ENCODE measurements around the gene SLC25A21.
"Not testable (repeated sequence)": the region's sequence is repeated elsewhere in the genome, so short reads cannot be mapped to it uniquely, and the experiment has no call there.

Gene SLC25A21

GRCh38 chr14:37083599-37083998 is 88.8 kb downstream of the SLC25A21 start:
- DNase-seq, result no peak

- DNase-seq, result no peak
Measured at GRCh38 chr14:37082449-37082848, 90.0 kb downstream of the SLC25A21 start.

- no peak for DNase-seq
Measured at GRCh38 chr14:37081856-37082255, 90.5 kb downstream of the SLC25A21 start.

DNA sequence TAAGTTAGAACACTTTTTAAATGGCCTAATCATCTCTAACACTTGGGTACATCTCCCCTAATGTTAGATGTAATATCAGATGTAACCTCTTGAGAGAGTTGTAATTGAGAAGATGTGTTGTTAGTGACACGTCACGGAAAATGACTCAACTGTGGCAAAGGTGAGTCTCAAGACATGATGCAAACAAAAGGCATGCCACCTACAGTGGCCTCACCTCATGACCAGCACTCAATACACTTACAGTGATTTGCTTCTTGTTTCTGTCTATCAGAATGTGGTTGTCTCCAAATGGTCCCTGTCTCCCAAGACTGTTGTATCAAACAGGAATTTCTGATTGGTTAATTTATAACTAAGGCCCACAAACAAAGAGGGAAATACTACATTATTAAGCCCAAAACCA is 91.2 kb downstream of the SLC25A21 start:
- DNase-seq, result no peak

DNA sequence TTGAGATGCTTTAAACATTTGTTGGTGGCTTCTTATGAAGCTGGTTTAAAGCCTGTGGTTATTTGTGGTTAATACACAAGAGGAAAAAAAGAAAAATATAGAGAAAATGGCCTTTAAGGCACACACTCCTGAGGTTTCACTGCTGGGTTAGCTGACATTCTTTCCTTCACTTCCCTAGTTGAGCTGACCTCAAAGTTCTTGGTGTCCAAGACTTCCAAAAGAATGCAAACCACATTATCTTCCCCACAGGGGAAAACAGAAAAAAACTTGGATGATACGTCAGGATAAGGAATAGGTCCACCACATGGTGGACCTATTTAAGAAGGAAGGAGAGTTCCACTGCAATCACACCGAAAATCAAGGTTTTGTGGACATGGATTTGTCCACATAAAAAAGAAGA is 94.3 kb downstream of the SLC25A21 start:
- DNase-seq, result no peak

DNA sequence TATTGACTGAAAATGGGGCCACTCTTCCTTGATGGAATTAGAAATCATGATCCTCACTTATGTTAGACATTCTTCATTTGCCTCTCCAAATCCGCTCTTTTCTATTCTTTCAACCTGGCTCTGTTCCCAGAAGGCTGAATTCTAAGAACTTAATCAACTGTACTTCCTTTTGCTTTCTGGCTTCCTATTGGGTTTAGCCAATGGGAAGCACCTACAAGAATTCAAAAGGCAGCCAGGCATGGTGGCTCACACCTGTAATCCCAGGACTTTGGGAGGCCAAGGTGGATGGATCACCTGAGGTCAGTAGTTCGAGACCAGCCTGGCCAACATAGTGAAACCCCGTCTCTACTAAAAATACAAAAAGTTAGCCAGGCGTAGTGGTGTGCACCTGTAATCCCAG is 98.1 kb downstream of the SLC25A21 start:
- not testable (repeated sequence) for DNase-seq

- DNase-seq, result no peak
Measured at GRCh38 chr14:37063467-37064240, 108.8 kb downstream of the SLC25A21 start.

DNA sequence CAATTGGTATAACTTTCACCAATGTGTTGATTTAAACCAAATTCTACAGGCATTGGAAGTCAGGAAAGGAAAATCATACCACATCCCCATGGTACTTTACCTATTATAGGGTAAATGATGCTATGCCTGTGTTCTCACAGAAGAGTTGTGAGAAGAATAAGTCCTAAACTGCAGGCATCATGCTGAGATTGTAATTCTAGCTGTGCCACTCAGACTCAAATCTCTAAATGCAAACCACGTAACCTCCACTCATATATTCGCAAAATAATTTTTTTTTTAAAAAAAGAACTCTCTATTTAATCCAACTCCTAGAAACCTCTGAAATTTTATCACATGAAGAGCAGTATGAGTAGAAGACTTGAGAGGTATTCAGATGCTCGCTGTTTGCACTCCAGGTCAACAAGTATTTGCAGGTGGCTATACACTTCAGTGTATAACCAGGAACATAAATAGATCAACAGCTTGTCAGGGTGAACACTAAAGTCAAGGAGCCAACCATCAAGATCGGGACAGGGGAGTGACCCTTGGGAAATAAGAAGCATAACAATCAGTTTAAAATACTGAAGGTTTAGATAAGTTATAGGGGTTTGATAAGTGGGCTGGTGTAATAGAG is 110.1 kb downstream of the SLC25A21 start:
- DNase-seq, result no peak

DNA sequence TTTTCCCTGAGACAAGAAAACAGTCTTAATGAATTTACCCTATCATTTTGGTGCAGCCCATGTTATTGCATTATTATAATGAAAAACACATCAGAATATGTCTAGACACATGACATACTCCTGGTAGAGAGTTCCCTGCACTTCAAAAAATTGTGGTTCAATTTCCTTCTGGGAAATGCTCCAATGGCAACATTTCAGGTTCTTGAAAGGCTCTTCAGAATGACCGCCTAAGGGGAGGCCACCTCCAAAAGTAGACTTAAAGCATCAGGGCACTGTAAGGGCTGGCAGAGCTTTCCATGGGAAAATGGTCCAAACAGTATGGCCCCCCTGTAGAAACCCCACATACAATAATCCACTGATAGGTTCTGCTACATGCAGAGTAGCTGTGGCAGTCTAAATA is 110.7 kb downstream of the SLC25A21 start:
- DNase-seq, result no peak

DNA sequence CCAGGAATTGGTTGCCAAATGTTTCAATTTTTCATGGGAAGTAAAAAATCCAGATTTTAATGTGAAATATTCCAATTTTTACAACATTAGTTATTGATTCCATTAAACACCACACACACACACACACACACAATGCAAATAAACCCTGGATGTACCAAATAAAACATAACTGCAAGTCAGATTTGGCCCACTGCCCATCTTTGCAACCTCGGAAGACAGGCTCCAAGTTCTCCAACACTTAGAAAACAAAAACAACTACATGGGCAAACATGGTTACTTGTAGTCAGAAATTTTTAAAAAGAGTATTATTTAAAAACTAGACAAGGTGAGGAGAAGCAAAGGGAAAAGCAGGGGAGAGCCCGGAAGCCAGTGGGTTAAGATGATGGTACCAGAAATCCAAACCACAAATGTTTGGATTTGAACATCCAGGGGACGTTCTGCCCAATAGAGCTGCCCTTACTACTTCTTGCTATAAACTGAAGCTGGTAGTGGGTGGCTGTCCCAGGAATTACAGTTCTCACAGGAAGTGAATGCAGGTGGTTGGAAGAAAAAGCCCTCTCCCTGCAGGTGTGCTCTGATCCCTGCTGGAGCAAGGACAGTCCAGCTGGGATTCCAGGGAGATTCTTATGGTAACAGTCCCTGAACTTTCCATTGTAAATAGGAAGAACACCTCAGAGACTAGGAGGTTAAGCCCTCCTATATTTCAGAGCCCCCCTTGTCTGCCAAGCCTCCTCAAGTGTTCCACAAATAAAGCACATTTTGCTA is 111.7 kb downstream of the SLC25A21 start:
- no peak for DNase-seq

DNA sequence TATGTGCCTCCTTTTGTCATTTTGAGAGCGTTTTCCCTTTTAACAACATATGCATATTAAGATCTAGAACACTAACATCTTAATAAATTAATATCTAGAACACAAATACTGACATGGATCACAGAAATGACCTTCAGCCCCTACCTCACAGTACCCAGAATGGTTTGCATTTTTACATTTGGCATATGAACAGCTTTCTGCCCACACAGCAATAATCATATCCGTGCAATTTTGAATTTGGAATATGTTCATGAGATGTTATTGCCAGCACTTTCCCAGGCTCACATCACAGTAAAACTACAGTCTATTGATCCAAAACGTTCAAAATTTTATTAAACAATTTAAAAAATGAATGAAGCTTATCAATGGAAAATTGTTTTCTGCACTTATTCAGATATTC is 114.6 kb downstream of the SLC25A21 start:
- DNase-seq, result no peak

DNA sequence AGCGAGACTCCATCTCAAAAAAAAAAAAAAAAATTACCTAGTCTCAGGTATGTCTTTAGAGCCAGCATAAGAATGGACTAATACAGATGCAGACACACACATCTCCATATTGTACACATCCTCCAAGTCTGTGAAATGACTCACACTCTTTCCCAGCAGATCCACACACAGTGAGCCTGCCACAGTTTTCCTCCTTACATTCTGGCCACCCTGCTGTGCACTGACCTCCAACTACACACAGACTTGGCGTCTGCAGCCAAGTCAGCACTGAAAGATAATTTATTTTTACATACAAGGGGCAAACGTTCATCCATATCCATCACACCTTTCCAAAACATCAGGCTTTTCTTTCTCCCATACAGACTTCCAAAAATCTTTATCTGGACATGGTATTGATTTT is 115.9 kb downstream of the SLC25A21 start:
- no peak for DNase-seq

DNA sequence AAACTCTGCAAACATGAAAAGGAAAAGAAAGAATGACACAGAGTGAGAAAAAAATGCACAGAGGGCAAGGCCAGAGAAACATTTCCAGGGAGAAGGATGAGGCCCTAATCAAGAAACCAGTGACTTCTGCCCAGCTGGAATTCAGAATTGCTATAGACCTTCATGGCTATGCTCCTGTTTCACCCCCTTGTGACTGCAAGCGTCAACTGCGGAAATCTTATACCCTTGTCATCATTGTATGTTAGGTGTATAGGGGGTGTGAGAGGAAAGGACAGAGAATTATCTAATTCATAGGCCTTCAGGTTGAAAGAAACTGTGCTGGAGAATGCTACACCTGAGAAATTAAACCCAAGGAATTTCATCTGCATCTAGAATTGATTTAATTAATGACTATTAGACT is 117.5 kb downstream of the SLC25A21 start:
- DNase-seq, result no peak

DNA sequence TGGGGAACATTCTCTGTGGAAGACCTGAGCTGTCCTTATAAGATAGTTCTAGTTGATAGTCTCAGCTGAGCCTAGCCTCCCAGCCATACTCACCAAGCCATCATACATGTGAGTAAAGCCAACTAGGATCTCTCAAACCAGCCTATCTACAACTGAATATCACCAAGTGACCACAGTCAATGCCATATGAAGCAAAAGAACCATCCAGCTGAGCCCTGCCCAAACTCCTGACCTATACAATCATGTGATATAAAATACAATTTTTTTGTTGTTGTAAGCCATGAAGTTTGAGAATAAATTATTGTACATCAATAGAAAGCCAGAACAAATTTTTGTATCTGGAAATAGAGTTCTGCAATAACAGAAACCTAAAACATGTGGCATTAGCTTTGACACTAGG is 118.3 kb downstream of the SLC25A21 start:
- DNase-seq, result no peak

- DNase-seq, result no peak
Measured at GRCh38 chr14:37051680-37052079, 120.7 kb downstream of the SLC25A21 start.

GRCh38 chr14:37051153-37051552 is 121.3 kb downstream of the SLC25A21 start:
- DNase-seq, result no peak

- DNase-seq, result no peak
Measured at GRCh38 chr14:37048666-37049071, 123.7 kb downstream of the SLC25A21 start.

DNA sequence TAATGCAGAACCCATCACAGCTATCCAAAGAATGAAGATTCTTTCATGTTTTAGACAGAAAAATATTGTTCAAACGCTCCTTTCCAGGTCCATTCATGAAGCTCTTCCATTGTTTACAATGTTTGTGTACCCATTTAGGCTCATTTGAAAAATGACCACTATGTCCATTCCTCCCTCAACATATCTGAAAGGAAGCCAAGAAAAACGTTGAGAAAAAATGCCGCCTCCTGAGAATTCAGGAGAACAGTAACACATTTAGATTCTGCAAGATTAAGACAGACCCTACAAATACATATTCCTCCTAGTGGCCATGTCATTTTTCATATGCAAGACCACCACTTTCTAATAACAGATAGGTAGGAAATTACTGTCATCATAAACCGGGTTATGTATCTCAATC is 124.4 kb downstream of the SLC25A21 start:
- DNase-seq, result no peak

- DNase-seq, result no peak
Measured at GRCh38 chr14:37047226-37047625, 125.2 kb downstream of the SLC25A21 start.

DNA sequence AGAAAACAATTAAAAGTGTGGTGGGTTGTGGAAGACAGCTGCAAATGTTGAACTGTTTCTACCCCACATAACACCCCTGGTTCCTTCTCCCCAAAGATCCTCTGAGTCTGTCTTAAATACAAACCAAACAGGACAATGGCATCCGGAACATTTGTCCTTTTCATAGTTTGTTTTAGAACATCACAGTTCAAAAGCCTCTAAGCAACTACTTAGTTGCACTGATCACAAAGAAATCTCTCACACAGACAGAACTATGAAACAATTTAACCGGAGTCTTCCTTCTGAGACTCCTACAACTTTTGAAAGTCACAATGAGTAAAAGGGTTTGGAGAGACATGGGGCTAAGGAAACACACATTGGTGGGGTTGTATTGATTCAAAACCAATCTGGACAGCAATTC is 125.6 kb downstream of the SLC25A21 start:
- DNase-seq, result no peak

DNA sequence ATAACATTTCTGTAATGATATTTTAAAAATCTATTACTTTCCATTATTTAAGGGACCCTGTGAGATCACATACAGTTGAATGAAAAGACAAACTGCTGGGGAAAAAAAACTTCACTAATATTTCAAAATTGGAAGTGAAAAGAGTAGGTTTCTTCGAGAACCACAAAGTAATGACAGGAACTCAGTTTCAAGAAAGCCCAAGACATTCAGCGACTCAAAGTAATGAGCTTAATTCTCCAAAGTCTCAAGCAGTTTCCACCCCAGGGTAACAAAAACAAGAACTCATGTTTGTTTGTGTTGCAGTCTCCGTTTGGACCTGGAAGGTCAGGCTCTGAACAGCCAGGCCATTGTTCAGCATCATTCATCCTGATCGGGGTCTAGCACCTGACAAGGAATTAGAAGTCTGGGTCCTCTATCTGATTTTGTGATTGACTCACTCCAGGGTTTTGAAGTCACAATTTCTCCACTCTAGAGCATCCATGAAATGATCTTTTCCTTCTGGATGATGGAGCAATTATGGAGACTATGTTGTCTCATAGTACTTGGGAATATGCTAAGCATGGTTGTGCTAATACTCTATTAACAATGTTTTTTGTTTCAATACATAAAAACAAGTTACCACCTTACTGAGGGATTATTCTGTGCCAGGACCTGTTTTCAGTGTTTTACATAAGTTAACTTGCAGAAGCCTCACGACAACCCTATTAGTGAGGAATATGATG is 126.9 kb downstream of the SLC25A21 start:
- no peak for DNase-seq

DNA sequence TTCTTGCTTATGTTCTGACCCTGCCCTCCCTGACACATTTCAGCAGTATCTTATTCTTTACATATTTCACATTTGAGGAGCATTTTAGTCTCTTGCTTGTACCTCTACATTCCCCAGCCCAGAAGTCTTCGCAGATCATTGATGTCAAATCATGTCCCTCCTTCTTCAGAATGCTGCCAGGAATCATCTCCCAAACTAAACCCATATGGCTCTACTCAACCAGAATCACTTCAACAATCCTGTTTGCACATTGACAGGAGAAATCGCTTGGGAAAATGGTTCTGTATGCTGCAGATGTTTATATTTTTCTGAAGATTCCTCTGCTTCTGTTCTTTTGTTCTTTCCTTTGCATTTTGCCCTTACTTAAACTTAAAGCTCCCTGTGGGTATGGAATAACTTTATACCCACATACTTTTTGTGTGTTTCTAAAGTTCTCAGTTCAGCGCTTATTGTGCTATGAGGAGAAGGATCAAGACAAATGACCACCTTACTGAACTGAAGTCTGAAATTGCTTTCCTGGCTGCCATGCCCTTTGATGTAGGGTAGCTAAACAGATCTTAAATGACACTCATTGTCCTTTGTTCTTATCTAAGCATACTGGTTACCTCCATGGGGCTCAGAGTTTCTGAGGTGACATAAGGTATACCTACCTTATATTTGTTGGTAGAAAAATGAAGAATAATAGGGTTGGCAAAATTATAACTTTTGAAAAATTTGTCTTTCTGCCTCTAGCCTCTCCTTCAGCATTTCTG is 134.6 kb downstream of the SLC25A21 start:
- DNase-seq, result no peak
